Type B pancreatic cell (in vitro differentiated cells): ENCODE data around the gene NSUN2. TPM values are rescaled to one million over a fixed set of nuclear protein-coding genes. Genes with fewer than 3 reads are reported as not detected.

ENCODE experiments used
- DNase-seq: peaks from one replicate; pipeline ENCODE4 v3.0.0; 2021; ENCODE audit warnings: mixed read lengths; ENCODE audit not compliant: unreplicated experiment; ENCODE audit errors: extremely low spot score
- H3K27ac Mint-ChIP-seq: 2 replicates; pipeline ENCODE4 v1.8.0; 2021; ENCODE audit warnings: mild to moderate bottlenecking, mixed read lengths
- H3K27me3 Mint-ChIP-seq: 2 replicates; pipeline ENCODE4 v1.8.0; 2021; ENCODE audit warnings: mixed read lengths
- H3K36me3 Mint-ChIP-seq: 2 replicates; pipeline ENCODE4 v1.8.0; 2021; ENCODE audit warnings: mixed read lengths
- H3K4me1 Mint-ChIP-seq: one replicate; pipeline ENCODE4 v1.8.0; 2021; ENCODE audit warnings: mixed read lengths; ENCODE audit not compliant: unreplicated experiment
- H3K4me3 Mint-ChIP-seq: 2 replicates; pipeline ENCODE4 v1.8.0; 2021; ENCODE audit warnings: mild to moderate bottlenecking, mixed read lengths
- H3K9me3 Mint-ChIP-seq: 2 replicates; pipeline ENCODE4 v1.8.0; 2021; ENCODE audit warnings: mixed read lengths
- CTCF ChIP-seq: fragments of 200-600 bp; sonication (generic); conservative IDR thresholded peaks from 2 replicates; pipeline ENCODE4 v1.5.0; 2021; ENCODE audit warnings: antibody characterized with exemption, mild to moderate bottlenecking
- total RNA-seq: library from RNA; stranded (reverse); gene quantifications from 2 replicates; pipeline ENCODE4 v1.2.1, GENCODE V29; 2021; ENCODE audit warnings: low replicate concordance

The NSUN2 gene
- total RNA-seq, 1 donor from 2014 or later = 59.8 TPM

- no peak for DNase-seq
- Mint-ChIP-seq H3K4me1 (no peaks in the 10 kb centered on the region), H3K27ac (no peak overlapping the region), H3K36me3 (peaks cover 27% of the 10 kb centered on the region), H3K9me3 (no peaks in the 10 kb centered on the region), H3K27me3 (no peaks in the 10 kb centered on the region), H3K4me3 (no peak overlapping the region)
- TF ChIP-seq CTCF = no peak
These were observed 36.5 kb downstream of the NSUN2 start for GRCh38 chr5:6596388-6596787.

- H3K36me3 Mint-ChIP-seq = peaks cover 21% of the 10 kb centered on the region
- no peaks in the 10 kb centered on the region for H3K4me1 Mint-ChIP-seq
- no peak overlapping the region for H3K4me3 Mint-ChIP-seq
- no peaks in the 10 kb centered on the region for H3K27me3 Mint-ChIP-seq
- no peak overlapping the region for H3K27ac Mint-ChIP-seq
- DNase-seq = no peak
- H3K9me3 Mint-ChIP-seq = no peaks in the 10 kb centered on the region
- TF ChIP-seq CTCF = no peak
These were observed 37.4 kb downstream of the NSUN2 start for GRCh38 chr5:6595405-6595804.

GRCh38 chr5:6594066-6594465 lies 38.8 kb downstream of the NSUN2 start:
- no peak for DNase-seq
- no peaks in the 10 kb centered on the region for H3K4me1 Mint-ChIP-seq
- no peaks in the 10 kb centered on the region for H3K9me3 Mint-ChIP-seq
- H3K36me3 Mint-ChIP-seq = peaks cover 20% of the 10 kb centered on the region
- no peak overlapping the region for H3K4me3 Mint-ChIP-seq
- no peak for TF ChIP-seq CTCF
- H3K27me3 Mint-ChIP-seq = no peaks in the 10 kb centered on the region
- no peak overlapping the region for H3K27ac Mint-ChIP-seq

- Mint-ChIP-seq H3K4me3 (no peak overlapping the region), H3K27me3 (no peaks in the 10 kb centered on the region), H3K36me3 (peaks cover 16% of the 10 kb centered on the region), H3K27ac (no peak overlapping the region), H3K4me1 (no peaks in the 10 kb centered on the region), H3K9me3 (no peaks in the 10 kb centered on the region)
- DNase-seq = no peak
- no peak for TF ChIP-seq CTCF
These were observed 39.5 kb downstream of the NSUN2 start for GRCh38 chr5:6593148-6594016.

GRCh38 chr5:6592601-6593000 lies 40.2 kb downstream of the NSUN2 start:
- Mint-ChIP-seq H3K36me3 (peaks cover 13% of the 10 kb centered on the region), H3K4me3 (no peak overlapping the region), H3K4me1 (no peaks in the 10 kb centered on the region), H3K27me3 (no peaks in the 10 kb centered on the region), H3K27ac (no peak overlapping the region), H3K9me3 (no peaks in the 10 kb centered on the region)
- DNase-seq = no peak
- TF ChIP-seq CTCF = no peak
